ENCODE results near the gene CYP2C19. TPM values are rescaled to one million over a fixed set of nuclear protein-coding genes. Genes with fewer than 3 reads are reported as not detected.

The CYP2C19 gene
- total RNA-seq = not detected in 2 replicates

DNA sequence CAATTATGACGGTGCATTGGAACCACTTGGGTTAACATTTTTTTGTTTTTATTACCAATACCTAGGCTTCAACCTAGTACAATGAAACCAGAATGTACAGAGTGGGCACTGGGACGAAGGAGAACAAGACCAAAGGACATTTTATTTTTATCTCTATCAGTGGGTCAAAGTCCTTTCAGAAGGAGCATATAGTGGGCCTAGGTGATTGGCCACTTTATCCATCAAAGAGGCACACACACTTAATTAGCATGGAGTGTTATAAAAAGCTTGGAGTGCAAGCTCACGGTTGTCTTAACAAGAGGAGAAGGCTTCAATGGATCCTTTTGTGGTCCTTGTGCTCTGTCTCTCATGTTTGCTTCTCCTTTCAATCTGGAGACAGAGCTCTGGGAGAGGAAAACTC lies at the start of gene CYP2C19:
CYP2C19 (plus strand) TSS at position 289 of the 400 bp plus-strand sequence; CDS start at position 314, 25 bp downstream.

Other genes starting within 250 kb of the CYP2C19 start
- 4.4 and 7.7 TPM in 2 replicates for gene HELLS, start 216.9 kb upstream of the CYP2C19 start, total RNA-seq
- gene CYP2C18, start 79.0 kb upstream of the CYP2C19 start, total RNA-seq = not detected in 2 replicates
- not detected in 2 replicates for gene CYP2C9, start 176.0 kb downstream of the CYP2C19 start, total RNA-seq

Data from cardiac ventricle fibroblast (primary cell).